WTC11 (cell line): ENCODE data around the gene ZNF764. TPM values are rescaled to one million over a fixed set of nuclear protein-coding genes. Genes with fewer than 3 reads are reported as not detected.
"Not testable (repeated sequence)": the region's sequence is repeated elsewhere in the genome, so short reads cannot be mapped to it uniquely, and the experiment has no call there.

ENCODE experiments used
- ATAC-seq: fragments of 200-7000 bp; cut with Tn5 transposase; 2 replicates; pipeline ENCODE4 v1.10.0; 2021; ENCODE audit warnings: mild to moderate bottlenecking, moderate library complexity
- CTCF ChIA-PET: fragments of 300-600 bp; sonication (Branson Sonifier 250); formaldehyde crosslinking; loops from one replicate; lab custom pipeline; 2021; ENCODE audit warnings: antibody characterized with exemption; lab: Charles Lee
- POLR2A ChIA-PET: fragments of 350-600 bp; sonication (Branson Sonifier 250); formaldehyde crosslinking; loops from one replicate; lab custom pipeline; 2021; ENCODE audit warnings: antibody characterized with exemption; lab: Charles Lee
- DNase-seq: peaks from one replicate; pipeline ENCODE4 v3.0.0; 2021; ENCODE audit warnings: low spot score
- H3K27ac Mint-ChIP-seq: 2 replicates; pipeline ENCODE4 v1.8.0; 2021; ENCODE audit warnings: mixed read lengths
- H3K27me3 Mint-ChIP-seq: 2 replicates; pipeline ENCODE4 v1.8.0; 2021; ENCODE audit warnings: low read depth, mild to moderate bottlenecking, moderate library complexity, mixed read lengths
- H3K36me3 Mint-ChIP-seq: 2 replicates; pipeline ENCODE4 v1.8.0; 2021; ENCODE audit warnings: mixed read lengths
- H3K4me1 Mint-ChIP-seq: 2 replicates; pipeline ENCODE4 v1.8.0; 2022; ENCODE audit warnings: mixed read lengths
- H3K4me3 Mint-ChIP-seq: 2 replicates; pipeline ENCODE4 v1.8.0; 2021; ENCODE audit warnings: mild to moderate bottlenecking, moderate library complexity, mixed read lengths
- H3K9me3 Mint-ChIP-seq: 2 replicates; pipeline ENCODE4 v1.8.0; 2021; ENCODE audit warnings: mixed read lengths
- AFF4 ChIP-seq: sonication (generic); formaldehyde crosslinking; IDR thresholded peaks from 2 replicates; pipeline ENCODE4 v1.8.1; 2023; ENCODE audit warnings: mild to moderate bottlenecking, missing genetic modification reagents, borderline replicate concordance
- ATF1 ChIP-seq: sonication (generic); formaldehyde crosslinking; IDR thresholded peaks from 2 replicates; pipeline ENCODE4 v1.8.1; 2023; ENCODE audit warnings: mild to moderate bottlenecking, moderate library complexity, missing genetic modification reagents
- E2F4 ChIP-seq: sonication (generic); formaldehyde crosslinking; IDR thresholded peaks from 2 replicates; pipeline ENCODE4 v1.8.1; 2022; ENCODE audit warnings: low read depth, mild to moderate bottlenecking, moderate library complexity, missing genetic modification reagents, borderline replicate concordance
- ETV6 ChIP-seq: sonication (generic); formaldehyde crosslinking; IDR thresholded peaks from 2 replicates; pipeline ENCODE4 v1.8.1; 2022; ENCODE audit warnings: mild to moderate bottlenecking, missing genetic modification reagents
- GABPB1 ChIP-seq: sonication (generic); formaldehyde crosslinking; IDR thresholded peaks from 2 replicates; pipeline ENCODE4 v1.8.1; 2023; ENCODE audit warnings: mild to moderate bottlenecking, missing genetic modification reagents
- JAZF1 ChIP-seq: fragments of 250-450 bp; sonication (Bioruptor Pico); IDR thresholded peaks from 2 replicates; pipeline ENCODE4 v1.9.0; 2021; ENCODE audit warnings: moderate library complexity, mild to moderate bottlenecking, inconsistent platforms
- NR1H2 ChIP-seq: sonication (generic); formaldehyde crosslinking; IDR thresholded peaks from 2 replicates; pipeline ENCODE4 v1.9.0; 2021; ENCODE audit warnings: mild to moderate bottlenecking, moderate library complexity, missing genetic modification reagents
- ZNF138 ChIP-seq: sonication (generic); formaldehyde crosslinking; conservative IDR thresholded peaks from 2 replicates; pipeline ENCODE4 v1.8.1; 2022; ENCODE audit warnings: mild to moderate bottlenecking, moderate library complexity, missing genetic modification reagents
- total RNA-seq: library from RNA; stranded (reverse); gene quantifications from 3 replicates; pipeline ENCODE4 v1.2.3, GENCODE V29; 2021
- TF ChIP-seq, protein P1 (sequence below): sonication (generic); formaldehyde crosslinking; IDR thresholded peaks from 2 replicates; pipeline ENCODE4 v1.8.0; 2022; ENCODE audit warnings: mild to moderate bottlenecking, missing genetic modification reagents
- TF ChIP-seq, protein P2 (sequence below): fragments of 250-450 bp; sonication (Bioruptor Pico); IDR thresholded peaks from 2 replicates; pipeline ENCODE4 v1.9.0; 2021; ENCODE audit warnings: mild to moderate bottlenecking
- TF ChIP-seq, protein P3 (sequence below): sonication (generic); formaldehyde crosslinking; IDR thresholded peaks from 2 replicates; pipeline ENCODE4 v1.8.0; 2022; ENCODE audit warnings: mild to moderate bottlenecking, missing genetic modification reagents

Gene ZNF764
- total RNA-seq, 1 experiment from 2014 or later, result 10.4 TPM

DNA sequence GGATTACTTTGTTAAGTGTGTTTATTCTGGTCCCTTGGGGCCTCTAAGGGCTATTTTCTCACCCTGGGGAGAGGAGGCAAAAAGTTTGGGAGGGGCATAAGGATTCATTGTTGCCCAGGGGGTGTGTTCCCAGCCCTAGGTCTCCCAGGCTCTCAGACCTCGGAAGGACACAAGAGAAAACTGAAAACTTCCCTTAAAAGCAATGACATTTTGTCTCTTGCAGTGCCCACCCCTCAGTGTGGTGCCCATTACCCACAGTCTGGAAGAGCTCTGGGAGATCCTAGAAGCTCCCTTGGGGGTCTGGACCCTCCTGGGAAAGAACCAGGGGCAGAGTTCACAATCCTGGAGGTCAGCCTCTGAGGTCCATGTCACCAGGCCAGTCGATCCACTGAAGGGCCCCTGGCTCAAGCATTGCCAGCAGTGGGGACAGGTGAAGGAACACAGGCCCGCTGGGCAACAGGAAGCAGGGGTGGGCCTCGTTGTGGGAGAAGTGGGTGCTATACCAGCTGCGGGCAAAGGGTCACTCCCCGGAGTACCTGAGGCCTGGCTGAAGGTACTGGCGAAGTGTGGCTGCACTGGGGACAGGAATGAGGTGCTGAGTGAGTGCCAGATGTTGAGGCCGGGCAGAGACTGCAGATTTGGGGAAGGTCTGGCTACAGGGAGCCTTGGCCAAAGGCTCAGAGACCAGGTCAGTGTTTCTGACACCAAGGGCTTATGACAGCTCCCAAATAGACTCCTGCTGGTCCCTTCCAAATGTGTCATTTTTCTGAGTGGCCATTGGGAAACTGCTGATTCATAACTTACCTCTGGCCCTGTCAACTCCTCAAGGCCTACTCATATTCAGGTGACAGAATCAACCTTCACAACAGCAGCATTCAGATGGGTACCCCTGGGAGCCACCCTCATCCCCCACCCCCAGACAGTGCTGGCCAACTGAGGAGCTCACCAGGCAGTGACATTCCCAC, 18.9 kb downstream of the ZNF764 start:
- ATAC-seq (no peak), DNase-seq (no peak)
- POLR2A ChIA-PET, result no interaction called here
- Mint-ChIP-seq H3K27me3 (no peaks in the 10 kb centered on the region), H3K9me3 (no peaks in the 10 kb centered on the region), H3K36me3 (peaks cover 9% of the 10 kb centered on the region), H3K4me1 (peaks cover 22% of the 10 kb centered on the region), H3K4me3 (no peak overlapping the region), H3K27ac (no peak overlapping the region)
- TF ChIP-seq, protein P1, sequence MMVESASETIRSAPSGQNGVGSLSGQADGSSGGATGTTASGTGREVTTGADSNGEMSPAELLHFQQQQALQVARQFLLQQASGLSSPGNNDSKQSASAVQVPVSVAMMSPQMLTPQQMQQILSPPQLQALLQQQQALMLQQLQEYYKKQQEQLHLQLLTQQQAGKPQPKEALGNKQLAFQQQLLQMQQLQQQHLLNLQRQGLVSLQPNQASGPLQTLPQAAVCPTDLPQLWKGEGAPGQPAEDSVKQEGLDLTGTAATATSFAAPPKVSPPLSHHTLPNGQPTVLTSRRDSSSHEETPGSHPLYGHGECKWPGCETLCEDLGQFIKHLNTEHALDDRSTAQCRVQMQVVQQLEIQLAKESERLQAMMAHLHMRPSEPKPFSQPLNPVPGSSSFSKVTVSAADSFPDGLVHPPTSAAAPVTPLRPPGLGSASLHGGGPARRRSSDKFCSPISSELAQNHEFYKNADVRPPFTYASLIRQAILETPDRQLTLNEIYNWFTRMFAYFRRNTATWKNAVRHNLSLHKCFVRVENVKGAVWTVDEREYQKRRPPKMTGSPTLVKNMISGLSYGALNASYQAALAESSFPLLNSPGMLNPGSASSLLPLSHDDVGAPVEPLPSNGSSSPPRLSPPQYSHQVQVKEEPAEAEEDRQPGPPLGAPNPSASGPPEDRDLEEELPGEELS (CRISPR knock-in tag), result no peak
- TF ChIP-seq ETV6 (CRISPR knock-in tag), result no peak
- no peak for TF ChIP-seq ATF1 (CRISPR knock-in tag)
- TF ChIP-seq ZNF138 (CRISPR knock-in tag), result no peak
- TF ChIP-seq, protein P2, sequence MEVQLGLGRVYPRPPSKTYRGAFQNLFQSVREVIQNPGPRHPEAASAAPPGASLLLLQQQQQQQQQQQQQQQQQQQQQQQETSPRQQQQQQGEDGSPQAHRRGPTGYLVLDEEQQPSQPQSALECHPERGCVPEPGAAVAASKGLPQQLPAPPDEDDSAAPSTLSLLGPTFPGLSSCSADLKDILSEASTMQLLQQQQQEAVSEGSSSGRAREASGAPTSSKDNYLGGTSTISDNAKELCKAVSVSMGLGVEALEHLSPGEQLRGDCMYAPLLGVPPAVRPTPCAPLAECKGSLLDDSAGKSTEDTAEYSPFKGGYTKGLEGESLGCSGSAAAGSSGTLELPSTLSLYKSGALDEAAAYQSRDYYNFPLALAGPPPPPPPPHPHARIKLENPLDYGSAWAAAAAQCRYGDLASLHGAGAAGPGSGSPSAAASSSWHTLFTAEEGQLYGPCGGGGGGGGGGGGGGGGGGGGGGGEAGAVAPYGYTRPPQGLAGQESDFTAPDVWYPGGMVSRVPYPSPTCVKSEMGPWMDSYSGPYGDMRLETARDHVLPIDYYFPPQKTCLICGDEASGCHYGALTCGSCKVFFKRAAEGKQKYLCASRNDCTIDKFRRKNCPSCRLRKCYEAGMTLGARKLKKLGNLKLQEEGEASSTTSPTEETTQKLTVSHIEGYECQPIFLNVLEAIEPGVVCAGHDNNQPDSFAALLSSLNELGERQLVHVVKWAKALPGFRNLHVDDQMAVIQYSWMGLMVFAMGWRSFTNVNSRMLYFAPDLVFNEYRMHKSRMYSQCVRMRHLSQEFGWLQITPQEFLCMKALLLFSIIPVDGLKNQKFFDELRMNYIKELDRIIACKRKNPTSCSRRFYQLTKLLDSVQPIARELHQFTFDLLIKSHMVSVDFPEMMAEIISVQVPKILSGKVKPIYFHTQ (CRISPR knock-in tag), result no peak
- no peak for TF ChIP-seq AFF4 (CRISPR knock-in tag)
- TF ChIP-seq, protein P3, sequence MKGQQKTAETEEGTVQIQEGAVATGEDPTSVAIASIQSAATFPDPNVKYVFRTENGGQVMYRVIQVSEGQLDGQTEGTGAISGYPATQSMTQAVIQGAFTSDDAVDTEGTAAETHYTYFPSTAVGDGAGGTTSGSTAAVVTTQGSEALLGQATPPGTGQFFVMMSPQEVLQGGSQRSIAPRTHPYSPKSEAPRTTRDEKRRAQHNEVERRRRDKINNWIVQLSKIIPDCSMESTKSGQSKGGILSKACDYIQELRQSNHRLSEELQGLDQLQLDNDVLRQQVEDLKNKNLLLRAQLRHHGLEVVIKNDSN (CRISPR knock-in tag), result no peak
- no peak for TF ChIP-seq NR1H2 (CRISPR knock-in tag)
- no peak for TF ChIP-seq GABPB1 (CRISPR knock-in tag)
- TF ChIP-seq E2F4 (CRISPR knock-in tag), result no peak
- TF ChIP-seq JAZF1 (CRISPR knock-in tag), result no peak
- CTCF ChIA-PET, result no interaction called here

DNA sequence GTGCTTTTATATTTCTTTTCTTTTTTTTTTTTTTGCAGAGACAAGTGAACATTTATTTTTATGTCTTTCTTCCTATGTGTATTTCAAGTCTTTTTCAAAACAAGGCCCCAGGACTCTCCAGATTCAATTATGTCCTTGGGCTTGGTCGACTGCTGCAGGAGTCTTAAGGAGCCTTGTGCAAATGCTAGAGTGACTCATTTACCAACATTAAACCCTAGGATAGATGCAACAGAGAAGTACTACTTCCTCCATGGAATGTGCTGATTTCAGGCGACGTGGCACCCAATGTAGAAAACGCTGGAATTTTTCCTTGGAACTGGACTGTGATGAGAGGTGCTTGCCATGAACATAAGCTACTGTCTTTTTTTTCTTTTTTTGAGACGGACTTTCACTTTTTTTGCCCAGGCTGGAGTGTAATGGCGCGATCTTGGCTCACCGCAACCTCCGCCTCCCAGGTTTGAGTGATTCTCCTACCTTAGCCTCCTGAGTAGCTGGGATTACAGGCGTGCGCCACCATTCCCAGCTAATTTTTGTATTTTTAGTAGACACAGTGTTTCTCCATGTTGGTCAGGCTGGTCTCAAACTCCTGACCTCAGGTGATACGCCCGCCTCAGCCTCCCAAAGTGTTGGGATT, 21.7 kb downstream of the ZNF764 start:
- not testable (repeated sequence) for DNase-seq, ATAC-seq, H3K9me3 Mint-ChIP-seq, H3K27me3 Mint-ChIP-seq
- ChIA-PET POLR2A (interaction anchor here (1.6 to 3.1 kb wide), 4 partner anchors 21 to 118 kb away, joined by 7 to 42 read pairs (median 16); partner anchors contain the start of genes ZNF688 and ZNF764), CTCF (interaction anchor here (0.5 to 4.7 kb wide), 30 partner anchors 9 to 166 kb away, joined by 3 to 41 read pairs (median 6); partner anchors contain the start of genes DCTPP1, PRR14, ZNF48 and ZNF688)
- Mint-ChIP-seq H3K4me1 (peaks cover 27% of the 10 kb centered on the region), H3K4me3 (peak overlapping the region; percentile 95), H3K27ac (peak overlapping the region; percentile 77), H3K36me3 (peaks cover 11% of the 10 kb centered on the region)
